Muscle of arm (tissue), 12 donors: Measurements from ENCODE around the gene CNTD1. TPM values are rescaled to one million over a fixed set of nuclear protein-coding genes. Genes with fewer than 3 reads are reported as not detected.

Source experiments
- polyA plus RNA-seq, 12 donors: library from polyadenylated mRNA; unstranded; fragments of 120-200 nt; gene quantifications; one replicate each; pipeline ENCODE4 v1.2.1, GENCODE V29; 2013; ENCODE audit not compliant: insufficient read length in 12 of 12

The CNTD1 gene
- polyA plus RNA-seq, 12 donors = 0.30 to 2.1 (median 0.92) TPM; not detected in 2

Other genes with a start within 250 kb of the CNTD1 start
- 1 to 10 TPM in 11 of 12 donors, not detected in 1; 1.6 to 5.2 (median 2.3) TPM for gene HSD17B1, start 245.9 kb upstream of the CNTD1 start, polyA plus RNA-seq
- gene COASY, start 236.7 kb upstream of the CNTD1 start, polyA plus RNA-seq = 10 to 100 TPM in 11 of 12 donors, not detected in 1; 22.0 to 55.4 (median 26.0) TPM
- 10 to 100 TPM in 11 of 12 donors, not detected in 1; 33.2 to 42.8 (median 37.5) TPM for gene MLX, start 231.8 kb upstream of the CNTD1 start, polyA plus RNA-seq
- 10 to 100 TPM in 6 of 12 donors, 1 to 10 TPM in 4, not detected in 2; 8.1 to 19.7 (median 10.6) TPM for gene PSMC3IP, start 221.1 kb upstream of the CNTD1 start, polyA plus RNA-seq
- gene RETREG3, start 189.5 kb upstream of the CNTD1 start, polyA plus RNA-seq = 10 to 100 TPM in 11 of 12 donors, not detected in 1; 26.3 to 40.9 (median 36.8) TPM
- 10 to 100 TPM in 11 of 12 donors, not detected in 1; 27.3 to 38.3 (median 33.6) TPM for gene TUBG1, start 189.2 kb upstream of the CNTD1 start, polyA plus RNA-seq
- gene TUBG2, start 139.6 kb upstream of the CNTD1 start, polyA plus RNA-seq = 10 to 100 TPM in 11 of 12 donors, not detected in 1; 10.1 to 27.6 (median 12.1) TPM
- gene PLEKHH3, start 121.9 kb upstream of the CNTD1 start, polyA plus RNA-seq = 10 to 100 TPM in 11 of 12 donors, not detected in 1; 21.0 to 70.2 (median 33.4) TPM
- gene CCR10, start 117.0 kb upstream of the CNTD1 start, polyA plus RNA-seq = 1 to 10 TPM in 6 of 12 donors, under 1 TPM in 4, not detected in 2; 0.78 to 2.7 (median 1.2) TPM
- 10 to 100 TPM in 8 of 12 donors, 1 to 10 TPM in 3, not detected in 1; 8.3 to 22.3 (median 11.4) TPM for gene CNTNAP1, start 116.3 kb upstream of the CNTD1 start, polyA plus RNA-seq
- gene EZH1, start 53.8 kb upstream of the CNTD1 start, polyA plus RNA-seq = 10 to 100 TPM in 11 of 12 donors, not detected in 1; 15.0 to 33.7 (median 22.3) TPM
- gene RAMP2, start 37.6 kb upstream of the CNTD1 start, polyA plus RNA-seq = 100 to 1,000 TPM in 1 of 12 donors, 10 to 100 TPM in 10, not detected in 1; 60.4 to 120 (median 69.4) TPM
- gene VPS25, start 25.4 kb upstream of the CNTD1 start, polyA plus RNA-seq = 10 to 100 TPM in 11 of 12 donors, not detected in 1; 25.0 to 46.1 (median 30.6) TPM
- gene WNK4, start 18.3 kb upstream of the CNTD1 start, polyA plus RNA-seq = 1 to 10 TPM in 2 of 12 donors, under 1 TPM in 8, not detected in 2; 0.32 to 3.3 (median 0.67) TPM
- 10 to 100 TPM in 11 of 12 donors, not detected in 1; 45.3 to 64.9 (median 56.4) TPM for gene COA3, start 157 bp upstream of the CNTD1 start, polyA plus RNA-seq
- 10 to 100 TPM in 11 of 12 donors, not detected in 1; 36.0 to 57.1 (median 49.2) TPM for gene BECN1, start 25.4 kb downstream of the CNTD1 start, polyA plus RNA-seq
- gene PSME3, start 34.5 kb downstream of the CNTD1 start, polyA plus RNA-seq = 10 to 100 TPM in 11 of 12 donors, not detected in 1; 47.2 to 71.8 (median 54.4) TPM
- 1 to 10 TPM in 3 of 12 donors, under 1 TPM in 7, not detected in 2; 0.51 to 1.1 (median 0.89) TPM for gene AOC2, start 45.7 kb downstream of the CNTD1 start, polyA plus RNA-seq
- gene AOC3, start 52.3 kb downstream of the CNTD1 start, polyA plus RNA-seq = 10 to 100 TPM in 11 of 12 donors, not detected in 1; 14.4 to 22.0 (median 17.4) TPM
- under 1 TPM in 3 of 12 donors, not detected in 9; 0.04 to 0.28 (median 0.16) TPM for gene G6PC1, start 101.9 kb downstream of the CNTD1 start, polyA plus RNA-seq
- gene AARSD1, start 165.6 kb downstream of the CNTD1 start, polyA plus RNA-seq = 10 to 100 TPM in 11 of 12 donors, not detected in 1; 42.1 to 75.5 (median 48.0) TPM
- 10 to 100 TPM in 11 of 12 donors, not detected in 1; 17.2 to 89.5 (median 67.5) TPM for gene PTGES3L, start 181.2 kb downstream of the CNTD1 start, polyA plus RNA-seq
- gene RUNDC1, start 181.7 kb downstream of the CNTD1 start, polyA plus RNA-seq = 100 to 1,000 TPM in 1 of 12 donors, 10 to 100 TPM in 1, 1 to 10 TPM in 10; 7.0 to 111 (median 7.5) TPM
- gene RPL27, start 199.6 kb downstream of the CNTD1 start, polyA plus RNA-seq = 1,000 to 10,000 TPM in 11 of 12 donors, not detected in 1; 1,439 to 2,418 (median 2,314) TPM
- 10 to 100 TPM in 1 of 12 donors, 1 to 10 TPM in 10, not detected in 1; 3.0 to 15.5 (median 4.6) TPM for gene IFI35, start 207.9 kb downstream of the CNTD1 start, polyA plus RNA-seq
- 100 to 1,000 TPM in 1 of 12 donors, 10 to 100 TPM in 10, not detected in 1; 54.1 to 123 (median 65.8) TPM for gene VAT1, start 223.5 kb downstream of the CNTD1 start, polyA plus RNA-seq
- gene RND2, start 226.4 kb downstream of the CNTD1 start, polyA plus RNA-seq = 1 to 10 TPM in 3 of 12 donors, under 1 TPM in 7, not detected in 2; 0.29 to 1.5 (median 0.78) TPM